Bronchial epithelial cell (primary cell): ENCODE results near the gene ITPRIP. TPM values are rescaled to one million over a fixed set of nuclear protein-coding genes. Genes with fewer than 3 reads are reported as not detected.

Experiments used
- DNase-seq: peaks from one replicate; pipeline ENCODE4 v3.0.0-alpha.2; 2010; ENCODE audit warnings: low read depth
- FAIRE-seq: peaks from 2 replicates; lab custom pipeline; 2011; peaks lifted over from hg19 to GRCh38; lab: Jason Lieb, UNC
- H3K27me3 ChIP-seq: 2 replicates; pipeline ENCODE4 v1.5.1; 2011; ENCODE audit warnings: low read length; ENCODE audit not compliant: control insufficient read depth, insufficient read depth
- H3K36me3 ChIP-seq: 2 replicates; pipeline ENCODE4 v1.5.1; 2011; ENCODE audit warnings: low read length; ENCODE audit not compliant: control insufficient read depth, insufficient read depth
- H3K4me3 ChIP-seq: 2 replicates; pipeline ENCODE4 v1.5.1; 2011; ENCODE audit warnings: mild to moderate bottlenecking, low read depth, low read length, control low read depth
- total RNA-seq: library from RNA; depleted of rRNA; stranded (reverse); fragments of >200 nt; gene quantifications from 2 replicates; pipeline ENCODE4 v1.2.1, GENCODE V29; 2014
- TF ChIP-seq, protein P1 (sequence below): IDR thresholded peaks from 2 replicates; pipeline ENCODE4 v1.5.1; 2011; ENCODE audit warnings: mild to moderate bottlenecking, moderate library complexity, low read length, control low read depth, inconsistent platforms; ENCODE audit not compliant: insufficient read depth, severe bottlenecking

ITPRIP gene
- total RNA-seq, 1 donor from 2014 or later = 12.9 TPM

DNA sequence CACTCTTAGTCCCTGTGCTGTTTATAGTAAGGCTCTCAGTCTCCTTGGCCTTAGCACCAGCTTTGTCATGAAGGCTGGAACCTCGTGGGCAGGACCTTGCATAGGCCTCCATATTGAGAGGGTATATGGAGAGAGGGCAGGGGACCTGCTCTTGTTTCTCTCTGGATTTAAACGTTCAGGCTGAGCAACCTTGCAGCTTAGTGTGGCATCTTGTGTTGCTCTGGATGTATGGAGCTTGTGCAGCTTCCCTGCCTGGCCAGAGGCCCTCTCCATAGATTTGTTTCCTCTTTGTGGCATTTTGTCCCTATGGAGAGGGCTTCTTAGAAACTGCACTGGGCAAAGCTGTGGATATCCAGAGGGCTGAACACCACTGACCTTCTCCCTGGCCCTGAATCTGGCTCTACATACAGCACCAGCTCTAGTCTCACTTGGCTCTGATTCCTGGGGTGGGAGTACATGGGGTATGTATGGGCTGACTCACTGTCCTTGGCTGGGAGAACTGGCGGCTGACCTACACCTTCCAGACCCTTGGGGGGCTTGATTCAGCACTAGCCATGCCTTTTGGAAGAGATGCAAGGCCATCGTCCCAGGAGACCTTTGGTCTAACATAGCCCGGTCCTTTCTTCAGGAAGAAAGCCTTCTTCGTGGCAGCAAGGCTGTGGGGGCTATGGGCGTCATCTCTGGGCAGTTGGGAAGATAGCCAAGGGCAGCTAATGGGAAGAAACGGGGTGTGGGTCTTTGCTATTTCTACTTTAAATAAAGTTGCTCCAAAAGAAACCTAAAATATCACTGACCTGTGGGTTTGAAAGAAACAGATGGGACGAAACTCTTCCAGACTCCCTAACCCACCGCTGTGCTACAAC, 30.5 kb downstream of the ITPRIP start:
- DNase-seq = no peak
- no peak for FAIRE-seq

DNA sequence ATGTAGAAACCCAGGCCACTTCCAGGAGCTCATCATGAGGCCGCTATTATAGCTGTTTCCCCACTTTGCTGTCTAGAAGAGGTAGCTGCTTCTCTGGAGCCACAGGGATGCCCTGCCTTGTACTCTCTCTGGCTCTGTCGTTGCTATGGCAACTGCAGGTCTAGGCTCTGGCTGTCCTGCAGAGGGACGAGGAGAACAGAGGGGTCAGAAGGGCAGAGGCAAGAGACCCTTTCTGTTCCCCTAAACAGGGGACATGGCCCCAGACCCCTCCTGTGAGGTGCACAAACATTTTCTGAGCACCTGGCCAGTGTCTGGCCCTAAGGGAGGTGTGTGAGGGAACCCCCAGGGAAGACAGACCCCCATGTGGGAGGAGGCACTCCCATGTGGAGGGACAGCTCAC, 31.4 kb downstream of the ITPRIP start:
- TF ChIP-seq, protein P1, sequence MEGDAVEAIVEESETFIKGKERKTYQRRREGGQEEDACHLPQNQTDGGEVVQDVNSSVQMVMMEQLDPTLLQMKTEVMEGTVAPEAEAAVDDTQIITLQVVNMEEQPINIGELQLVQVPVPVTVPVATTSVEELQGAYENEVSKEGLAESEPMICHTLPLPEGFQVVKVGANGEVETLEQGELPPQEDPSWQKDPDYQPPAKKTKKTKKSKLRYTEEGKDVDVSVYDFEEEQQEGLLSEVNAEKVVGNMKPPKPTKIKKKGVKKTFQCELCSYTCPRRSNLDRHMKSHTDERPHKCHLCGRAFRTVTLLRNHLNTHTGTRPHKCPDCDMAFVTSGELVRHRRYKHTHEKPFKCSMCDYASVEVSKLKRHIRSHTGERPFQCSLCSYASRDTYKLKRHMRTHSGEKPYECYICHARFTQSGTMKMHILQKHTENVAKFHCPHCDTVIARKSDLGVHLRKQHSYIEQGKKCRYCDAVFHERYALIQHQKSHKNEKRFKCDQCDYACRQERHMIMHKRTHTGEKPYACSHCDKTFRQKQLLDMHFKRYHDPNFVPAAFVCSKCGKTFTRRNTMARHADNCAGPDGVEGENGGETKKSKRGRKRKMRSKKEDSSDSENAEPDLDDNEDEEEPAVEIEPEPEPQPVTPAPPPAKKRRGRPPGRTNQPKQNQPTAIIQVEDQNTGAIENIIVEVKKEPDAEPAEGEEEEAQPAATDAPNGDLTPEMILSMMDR = no peak
- Histone ChIP-seq H3K4me3 (no peak overlapping the region), H3K27me3 (no peaks in the 10 kb centered on the region), H3K36me3 (peaks cover 3% of the 10 kb centered on the region)
- FAIRE-seq (no peak), DNase-seq (no peak)

More for the DNA sequence above, 30.5 kb downstream of the ITPRIP start:
- Histone ChIP-seq H3K27me3 (no peaks in the 10 kb centered on the region), H3K4me3 (no peak overlapping the region), H3K36me3 (peaks cover 4% of the 10 kb centered on the region)
- TF ChIP-seq, protein P1 = no peak

DNA sequence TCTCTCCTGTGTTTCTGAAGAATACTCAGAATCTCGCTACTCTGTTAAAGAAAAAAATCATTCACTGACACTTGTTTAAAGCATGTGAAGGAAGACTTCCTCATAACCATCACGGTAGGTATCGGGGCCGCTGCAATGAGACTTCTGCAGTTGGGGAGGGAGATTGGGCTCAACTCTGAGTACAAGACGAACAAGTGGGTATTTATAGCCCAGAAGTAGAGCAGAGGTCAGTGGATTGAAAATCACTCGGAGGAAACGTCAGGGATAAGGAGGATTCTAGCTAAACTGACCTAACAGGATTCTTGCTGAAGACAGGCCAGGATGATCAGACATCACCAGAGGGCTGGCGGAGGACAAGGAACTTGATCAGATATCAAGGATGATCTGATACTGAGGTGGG, 33.3 kb downstream of the ITPRIP start:
- Histone ChIP-seq H3K4me3 (no peak overlapping the region), H3K36me3 (no peaks in the 10 kb centered on the region), H3K27me3 (no peaks in the 10 kb centered on the region)
- TF ChIP-seq, protein P1 = no peak
- FAIRE-seq (no peak), DNase-seq (no peak)

DNA sequence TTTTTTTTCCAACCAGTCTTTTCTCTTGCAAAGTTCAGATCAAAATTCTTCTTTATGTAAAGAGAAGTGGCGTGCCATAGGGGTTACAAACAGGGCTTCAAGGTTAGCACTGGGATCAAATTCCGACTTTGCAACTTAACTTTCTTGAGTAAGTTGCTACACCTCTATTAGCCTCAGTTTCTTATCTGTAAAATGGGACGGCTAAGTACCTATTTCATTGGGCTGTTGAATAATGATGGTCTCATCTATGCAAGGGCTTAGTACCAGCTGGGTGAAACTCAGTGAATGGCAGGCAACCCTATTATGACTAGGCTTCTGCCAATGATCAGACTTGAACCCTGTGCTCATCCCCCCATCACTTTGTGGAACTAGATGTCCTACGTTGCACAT, 33.9 kb downstream of the ITPRIP start:
- no peak for DNase-seq
- TF ChIP-seq, protein P1 = no peak
- FAIRE-seq = no peak
- no peaks in the 10 kb centered on the region for H3K27me3 ChIP-seq
- no peak overlapping the region for H3K4me3 ChIP-seq
- H3K36me3 ChIP-seq = no peaks in the 10 kb centered on the region

DNA sequence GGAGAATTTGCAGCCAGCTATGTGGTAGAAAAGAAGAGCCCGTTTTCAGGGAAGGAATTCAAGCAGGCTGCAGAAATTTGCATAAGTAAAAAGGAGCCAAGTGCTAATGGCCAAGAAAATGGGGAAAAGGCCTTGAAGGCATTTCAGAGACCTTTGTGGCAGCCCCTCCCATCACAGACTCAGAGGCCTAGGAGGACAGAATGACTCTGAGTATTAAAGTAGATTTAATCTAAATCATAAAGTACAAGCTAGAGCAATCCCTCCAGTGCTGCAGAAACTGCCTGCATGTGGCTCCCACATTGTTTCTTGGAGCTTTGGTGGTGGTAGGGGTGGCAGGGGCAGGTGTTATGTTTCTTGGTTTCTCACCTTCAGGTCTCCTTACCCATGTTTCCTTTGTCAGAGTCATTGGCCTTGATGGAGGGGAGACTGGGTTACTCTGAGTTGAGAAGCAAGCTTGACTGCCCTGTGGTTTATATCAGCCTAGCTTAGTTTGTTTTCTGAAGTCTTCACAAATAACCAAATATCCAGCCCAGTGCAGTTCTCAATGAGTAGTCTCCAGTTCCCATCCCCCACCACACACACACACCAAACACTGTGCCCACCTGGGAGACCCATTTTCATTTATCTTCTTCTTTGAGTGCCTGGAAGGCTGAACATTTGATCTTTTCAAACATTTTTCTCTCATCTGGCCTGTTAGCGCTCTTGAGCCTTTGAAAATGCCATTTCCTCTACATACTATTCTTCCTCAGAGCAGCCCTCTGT, 34.5 kb downstream of the ITPRIP start:
- TF ChIP-seq, protein P1 = no peak
- no peak for DNase-seq
- FAIRE-seq = no peak
- Histone ChIP-seq H3K36me3 (no peaks in the 10 kb centered on the region), H3K4me3 (no peak overlapping the region), H3K27me3 (no peaks in the 10 kb centered on the region)
